Activated CD4-positive, CD25-positive, alpha-beta regulatory T cell (primary cell): ENCODE results near the gene CNPY1.

Experiments
- DNase-seq, 4 experiments: peaks; one replicate each; lab custom pipeline; 2025; lab: John Stamatoyannopoulos, UW

The CNPY1 gene

DNA sequence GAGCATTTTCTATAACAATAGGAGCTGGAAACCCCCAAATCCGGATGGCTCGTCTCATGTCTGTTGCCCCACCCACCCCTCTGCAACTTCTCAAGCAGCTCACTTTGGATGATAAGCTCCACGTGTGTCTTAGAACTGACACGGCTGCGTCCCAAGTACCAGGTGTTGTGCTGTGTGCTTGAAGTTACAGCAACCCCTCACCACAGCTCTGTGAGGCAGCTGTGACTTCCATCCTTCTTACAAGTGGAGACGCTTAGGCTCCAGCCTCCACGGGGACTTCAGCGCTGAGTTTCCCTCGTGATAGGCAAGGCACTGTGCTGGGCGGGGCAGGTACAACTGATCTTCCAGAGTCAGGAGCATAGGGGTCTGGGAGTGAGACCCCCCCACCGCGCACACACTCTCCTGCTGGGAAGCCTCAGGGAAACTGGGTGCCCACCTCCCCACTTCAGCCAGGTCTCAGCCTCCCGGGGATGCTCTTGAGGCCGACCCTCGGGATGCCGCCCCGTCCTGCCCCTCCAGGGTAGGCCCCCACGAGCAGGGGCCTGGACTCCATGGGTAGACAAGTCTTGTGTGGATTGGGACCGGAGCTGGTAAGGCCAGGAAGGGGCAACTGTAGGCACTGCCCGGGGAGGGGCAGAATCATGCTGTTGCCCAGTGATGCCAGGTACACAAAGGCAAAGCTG, 57.1 kb downstream of the CNPY1 start:
- DNase-seq: no peak

DNA sequence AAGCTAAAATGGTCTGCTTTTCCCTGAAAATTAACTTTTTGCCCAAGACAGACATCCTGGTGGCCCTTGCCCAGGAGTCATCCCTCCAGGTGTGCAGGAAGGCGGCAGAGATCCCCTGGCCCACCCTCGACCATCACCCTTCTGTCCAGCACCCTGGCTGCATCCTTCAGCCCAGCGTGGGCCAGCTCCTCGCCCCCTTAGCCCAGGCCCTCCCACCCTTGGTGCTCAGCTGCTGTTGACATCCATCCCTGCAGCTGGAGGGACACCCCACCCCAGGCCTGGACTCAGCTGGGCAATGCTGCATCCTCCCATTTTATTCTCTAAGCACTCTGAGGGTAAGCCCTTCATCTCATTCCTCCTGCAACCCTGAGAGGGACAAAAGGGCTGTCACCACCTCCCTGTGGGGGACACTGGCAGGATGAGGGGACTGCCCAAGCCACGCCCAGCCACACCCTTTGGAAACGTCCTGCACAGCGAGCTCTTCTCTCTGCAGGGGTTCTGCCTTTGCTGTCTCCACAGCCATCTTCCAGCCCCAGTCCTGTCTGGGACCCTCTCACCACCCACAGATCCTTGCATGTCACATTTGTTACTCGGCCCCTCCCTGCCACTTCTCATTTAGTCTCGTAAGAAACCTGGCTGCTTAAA, 57.8 kb downstream of the CNPY1 start:
- no peak for DNase-seq

DNA sequence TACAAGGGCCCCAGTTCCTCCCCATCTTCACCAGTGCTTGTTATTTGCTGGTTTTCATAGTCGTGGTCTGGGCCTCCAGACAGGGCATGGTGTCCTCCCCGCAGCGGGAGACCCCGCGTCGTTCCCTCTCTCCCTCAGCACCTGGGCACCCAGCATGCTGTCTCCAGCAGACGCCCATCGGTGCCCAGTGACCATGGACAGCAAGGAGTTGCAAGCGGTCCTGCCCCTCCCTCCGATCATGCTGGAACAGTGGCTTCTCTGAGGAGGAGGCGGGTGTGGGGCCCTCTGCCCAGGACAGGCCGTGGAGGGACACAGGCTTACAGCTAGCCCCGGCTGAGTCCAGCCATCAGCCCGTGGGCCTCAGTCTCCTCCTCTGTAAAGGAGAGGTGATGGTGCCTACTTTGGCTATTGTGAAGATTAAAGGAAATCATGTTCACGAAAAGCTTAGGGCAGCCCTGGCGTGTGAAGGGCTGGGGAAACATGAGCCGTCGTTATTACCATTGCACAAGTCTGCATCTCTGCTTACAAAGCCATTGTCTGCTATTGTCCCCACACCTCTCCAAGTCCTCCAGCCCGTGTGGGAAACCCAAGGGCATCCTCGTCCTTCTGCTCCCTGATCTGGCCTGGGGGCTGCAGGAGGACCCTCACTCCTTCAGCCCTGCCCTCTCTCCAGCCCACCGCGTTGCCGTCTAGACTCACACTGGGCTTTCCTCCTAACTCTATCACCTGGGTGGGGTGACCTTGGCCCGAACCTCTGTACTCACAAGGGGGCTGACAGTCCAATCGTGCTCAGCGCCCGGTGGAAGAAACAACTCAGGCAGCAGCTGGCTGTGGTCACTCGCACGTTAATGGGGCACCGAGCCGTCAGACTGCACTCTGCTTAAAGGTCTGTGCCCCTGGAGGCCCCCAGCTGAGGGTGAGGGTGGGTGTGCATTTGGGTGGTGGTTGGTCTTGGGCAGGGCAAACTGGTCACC, 58.6 kb downstream of the CNPY1 start:
- DNase-seq: no peak

DNA sequence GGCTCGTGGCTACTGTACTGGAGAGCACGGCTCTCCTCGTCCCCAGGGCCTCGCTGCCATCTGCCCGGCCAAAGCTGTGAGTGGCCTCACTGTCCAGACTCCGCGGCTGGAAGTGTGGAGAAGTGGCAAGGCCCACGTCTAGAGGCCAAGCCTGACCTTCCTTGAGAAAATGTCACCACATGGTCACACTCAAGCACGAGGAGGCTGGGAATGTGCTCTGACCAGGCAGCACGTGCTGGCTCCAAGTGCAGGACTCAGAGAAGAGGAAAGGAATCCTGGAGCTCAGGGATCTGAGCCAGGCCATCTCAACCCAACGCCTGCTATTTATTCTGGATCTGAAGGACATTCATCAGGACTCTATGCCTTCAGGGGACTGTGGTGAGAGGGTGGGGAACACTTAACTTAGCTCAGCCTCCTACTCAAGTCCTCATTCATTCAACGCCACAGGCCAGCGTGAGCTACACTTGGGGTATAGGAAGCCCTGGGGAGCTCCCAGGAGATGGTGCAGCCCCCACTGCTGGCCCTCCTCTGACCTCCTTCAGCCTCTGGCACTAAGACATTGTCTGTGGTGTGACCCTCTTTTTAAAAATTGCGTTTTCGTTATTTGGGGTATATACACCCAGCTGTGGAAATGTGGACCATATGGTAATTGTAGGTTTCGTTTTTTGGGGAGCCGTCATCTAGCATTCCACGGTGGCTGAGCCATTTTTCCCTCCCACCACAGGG, 59.4 kb downstream of the CNPY1 start:
- DNase-seq: no peak

DNA sequence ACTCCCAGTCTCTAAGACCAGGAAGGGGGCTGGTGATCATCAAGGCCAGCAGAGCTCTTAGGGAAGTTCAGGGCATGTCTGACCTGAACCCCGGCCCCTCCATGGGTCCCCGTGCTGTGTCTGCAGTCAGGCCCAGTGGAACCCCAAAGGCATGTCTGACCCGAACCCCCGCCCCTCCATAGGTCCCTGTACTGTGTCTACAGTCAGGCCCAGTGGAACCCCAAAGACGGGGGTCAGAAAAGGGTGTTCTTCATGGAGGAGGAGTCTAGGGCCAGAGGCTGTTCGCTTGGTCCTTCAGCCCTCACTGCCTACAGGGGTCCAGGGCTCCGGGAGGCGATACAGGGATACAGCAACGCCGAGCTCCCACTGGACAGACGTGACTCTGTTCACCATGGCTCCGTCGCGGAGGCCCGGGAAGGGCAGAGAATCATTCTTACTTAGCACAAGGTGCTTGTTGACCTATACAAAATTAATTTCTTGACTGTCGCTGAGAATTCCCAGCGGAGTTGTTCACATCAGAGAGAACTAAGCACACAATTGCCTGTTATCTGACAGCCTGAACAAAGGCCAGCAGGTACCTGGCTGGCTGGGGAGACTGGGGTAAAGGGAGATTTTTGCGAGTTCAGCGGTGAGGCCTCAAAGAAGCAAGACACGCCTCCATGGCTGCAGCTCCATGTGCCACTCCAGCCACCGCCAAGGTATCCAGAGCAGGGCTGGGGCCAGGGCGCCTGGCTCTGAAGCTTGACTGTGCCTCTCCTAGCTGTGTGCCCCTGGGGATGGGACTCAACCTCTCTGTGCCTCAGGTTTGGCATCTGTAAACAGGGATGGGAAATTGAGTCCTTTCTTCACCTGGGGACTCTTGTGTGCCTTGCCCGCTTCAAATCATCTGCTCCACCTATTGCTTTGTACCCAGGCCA, 61.6 kb downstream of the CNPY1 start:
- no peak for DNase-seq

DNA sequence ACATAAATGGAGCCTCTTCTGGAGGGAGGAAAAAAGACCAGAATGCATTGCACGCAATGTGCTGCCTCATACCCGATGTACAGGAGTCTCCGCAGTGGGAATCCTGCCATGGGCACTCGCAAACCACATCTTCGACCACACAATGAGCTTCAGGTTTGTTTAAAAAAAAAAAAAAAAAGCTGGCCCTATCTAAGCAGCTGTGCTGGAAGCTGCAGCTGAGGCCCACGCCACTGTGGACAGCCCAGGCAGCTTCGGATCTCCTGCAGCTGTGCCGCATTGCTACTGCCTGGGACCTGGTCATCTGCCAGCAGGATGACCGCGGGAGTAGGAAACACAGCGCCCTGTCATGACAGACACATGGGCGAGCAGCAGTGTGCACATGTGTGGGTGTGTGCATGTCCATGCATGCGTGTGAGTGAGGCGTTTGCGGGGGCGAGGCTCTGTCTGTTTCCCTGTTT, 62.5 kb downstream of the CNPY1 start:
- DNase-seq: no peak

DNA sequence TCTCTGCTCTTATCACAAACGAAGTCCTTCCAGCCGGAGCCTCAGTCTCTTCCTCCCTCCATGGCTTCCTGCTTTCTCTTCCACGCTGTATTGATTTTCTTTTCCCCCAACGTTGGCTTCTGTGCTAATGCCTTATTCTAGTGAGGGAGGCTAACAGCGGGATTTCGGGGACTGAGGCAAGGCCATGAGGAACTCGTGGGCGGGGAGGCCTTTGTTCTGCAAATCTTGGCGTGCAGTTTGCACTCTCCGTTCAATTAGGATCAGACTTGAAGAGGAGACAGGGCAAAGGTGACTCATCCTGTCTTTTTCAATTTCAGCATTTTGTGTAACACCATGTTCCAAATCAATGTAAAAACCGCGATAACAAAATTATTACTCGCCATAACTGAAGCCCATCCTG, 63.1 kb downstream of the CNPY1 start:
- DNase-seq: no peak

DNA sequence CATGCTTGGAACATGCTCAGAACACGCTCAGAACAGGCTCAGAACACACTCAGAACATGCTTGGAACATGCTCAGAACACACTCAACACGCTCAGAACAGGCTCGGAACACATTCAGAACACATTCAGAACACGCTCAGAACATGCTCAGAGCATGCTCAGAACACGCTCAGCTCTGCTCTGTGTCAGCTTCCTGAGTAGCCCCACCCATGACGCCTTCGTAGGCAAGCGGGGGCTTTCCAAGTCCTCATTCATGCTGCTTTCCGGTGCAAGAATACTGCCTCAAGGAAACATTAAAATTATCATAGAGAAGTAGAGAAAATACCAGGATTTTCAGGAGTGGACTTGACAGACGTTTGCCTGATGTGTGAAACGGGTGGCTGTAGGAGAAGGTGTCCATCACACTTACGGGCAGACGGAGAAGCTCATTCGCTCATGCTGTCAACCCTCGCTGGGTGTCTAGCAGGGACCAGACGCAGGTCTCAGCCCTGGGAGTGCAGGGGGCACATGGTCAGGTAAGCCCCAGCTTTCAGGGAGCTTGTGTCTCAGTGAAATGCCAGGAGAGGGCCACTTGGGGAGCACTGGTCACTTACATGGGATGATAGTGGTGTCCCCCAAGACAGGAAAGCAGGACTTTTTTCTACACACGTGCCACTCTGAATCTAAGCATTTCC, 63.7 kb downstream of the CNPY1 start:
- DNase-seq: no peak

DNA sequence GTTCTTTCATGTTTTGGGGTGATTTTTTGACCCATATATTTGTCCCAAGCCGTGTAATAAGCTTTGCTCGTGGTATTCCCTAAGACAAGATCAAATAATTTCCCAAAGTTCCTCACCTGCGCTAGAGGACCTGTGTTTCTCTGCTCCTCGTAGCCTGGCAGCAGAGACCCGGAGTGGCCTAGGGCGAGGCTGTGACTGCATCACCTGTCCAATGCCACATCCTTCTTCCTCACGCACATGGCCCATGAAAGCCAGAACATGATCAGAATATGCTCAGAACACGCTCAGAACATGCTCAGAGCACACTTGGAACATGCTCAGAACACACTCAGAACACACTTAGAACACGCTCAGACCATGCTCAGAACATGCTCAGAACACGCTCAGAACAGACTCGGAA, 64.6 kb downstream of the CNPY1 start:
- DNase-seq: no peak

DNA sequence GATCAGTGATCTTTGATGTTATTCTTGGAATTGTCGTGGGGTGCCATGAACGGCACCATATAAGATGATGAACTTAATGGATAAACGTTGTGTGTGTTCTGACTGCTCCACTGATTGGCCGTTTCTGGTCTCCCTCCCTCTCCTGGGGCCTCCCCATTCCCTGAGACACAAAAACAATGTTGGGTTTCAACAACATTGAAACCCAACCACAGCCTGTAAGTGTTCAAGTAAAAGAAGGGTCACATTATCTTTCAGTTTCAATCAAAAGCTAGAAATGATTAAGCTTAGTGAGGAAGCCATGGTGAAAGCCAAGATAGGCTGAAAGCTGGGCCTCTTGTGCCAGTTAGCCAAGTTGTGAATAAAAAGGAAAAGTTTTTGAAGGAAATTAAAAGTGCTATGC, 68.9 kb downstream of the CNPY1 start:
- no peak for DNase-seq

DNA sequence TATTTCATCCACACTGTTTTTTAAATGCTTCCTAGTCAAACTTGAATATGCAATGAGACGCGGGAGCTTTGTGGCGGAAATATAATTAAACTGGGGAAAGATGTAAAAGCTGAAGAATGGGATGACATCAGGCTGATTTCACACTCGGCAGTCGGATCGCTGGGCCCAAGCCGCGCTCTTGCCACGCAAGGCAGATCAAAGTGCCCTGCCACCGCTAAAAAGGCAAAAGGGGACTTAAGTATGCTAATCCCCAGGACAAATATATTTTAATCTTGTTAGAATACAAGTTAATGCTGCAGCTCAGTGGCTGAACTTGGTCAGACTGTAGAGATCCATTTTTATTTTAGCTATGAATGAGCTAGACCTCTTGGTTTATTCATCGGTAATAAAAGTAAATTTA, 74.6 kb downstream of the CNPY1 start:
- no peak for DNase-seq

DNA sequence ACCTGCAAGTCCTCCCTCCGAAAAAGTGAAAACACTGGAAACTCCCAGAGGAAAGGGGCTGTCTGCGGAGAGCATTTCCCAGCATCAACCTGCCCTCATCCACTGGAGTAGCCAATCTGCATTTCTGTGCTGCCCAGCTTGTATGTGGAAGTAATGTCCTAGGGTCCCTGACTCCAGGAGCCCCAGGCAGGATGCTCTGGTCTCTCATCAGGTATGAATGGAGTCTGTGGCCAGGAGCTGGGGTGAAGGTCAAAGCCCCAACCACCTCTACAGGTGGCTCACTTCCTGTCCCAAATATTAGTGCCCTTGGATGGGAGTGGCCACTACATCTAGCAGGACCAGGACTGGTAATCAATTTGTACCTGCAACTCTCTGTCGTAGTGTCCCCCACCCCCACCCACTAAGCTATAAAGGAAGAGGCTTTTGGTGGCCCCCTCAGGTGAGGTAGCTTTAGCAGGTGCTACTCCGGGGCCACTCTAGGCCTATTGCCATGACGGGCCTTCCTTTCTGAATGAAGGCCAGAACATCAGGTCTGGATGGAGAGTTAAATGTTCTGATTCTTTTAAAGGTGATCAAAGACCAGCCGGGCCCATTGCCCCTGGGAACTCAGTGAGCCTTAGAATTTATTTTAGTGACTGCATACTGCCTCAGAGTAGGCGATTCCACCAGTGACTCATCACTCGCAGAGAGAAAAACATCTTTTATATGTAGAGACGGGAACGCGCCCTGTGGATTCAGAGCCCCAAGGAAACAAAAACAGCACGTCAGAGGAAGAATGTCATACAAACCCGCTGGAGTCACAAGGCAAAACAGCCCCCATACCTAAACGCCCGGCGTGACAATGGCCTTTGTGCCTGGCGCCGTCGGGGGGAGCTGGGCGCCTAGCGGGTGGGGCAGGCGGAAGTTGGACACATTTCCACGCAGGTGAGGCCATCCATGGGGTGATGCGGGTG, 75.4 kb downstream of the CNPY1 start:
- DNase-seq: no peak

DNA sequence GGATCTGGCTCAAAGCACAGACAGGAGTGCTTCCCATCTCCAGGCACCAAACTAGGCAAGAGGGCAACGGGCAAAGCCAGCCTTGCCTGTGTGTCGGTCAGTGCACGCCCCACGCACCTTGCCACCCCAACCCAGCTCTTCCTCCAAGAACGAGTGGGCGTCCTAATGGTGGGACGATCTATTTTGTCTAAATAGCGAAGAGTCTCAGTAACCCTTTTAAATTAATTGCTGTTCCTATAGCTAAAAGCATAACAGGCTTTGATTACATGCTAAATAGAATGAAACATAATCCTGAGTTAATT, 76.2 kb downstream of the CNPY1 start:
- DNase-seq: no peak

DNA sequence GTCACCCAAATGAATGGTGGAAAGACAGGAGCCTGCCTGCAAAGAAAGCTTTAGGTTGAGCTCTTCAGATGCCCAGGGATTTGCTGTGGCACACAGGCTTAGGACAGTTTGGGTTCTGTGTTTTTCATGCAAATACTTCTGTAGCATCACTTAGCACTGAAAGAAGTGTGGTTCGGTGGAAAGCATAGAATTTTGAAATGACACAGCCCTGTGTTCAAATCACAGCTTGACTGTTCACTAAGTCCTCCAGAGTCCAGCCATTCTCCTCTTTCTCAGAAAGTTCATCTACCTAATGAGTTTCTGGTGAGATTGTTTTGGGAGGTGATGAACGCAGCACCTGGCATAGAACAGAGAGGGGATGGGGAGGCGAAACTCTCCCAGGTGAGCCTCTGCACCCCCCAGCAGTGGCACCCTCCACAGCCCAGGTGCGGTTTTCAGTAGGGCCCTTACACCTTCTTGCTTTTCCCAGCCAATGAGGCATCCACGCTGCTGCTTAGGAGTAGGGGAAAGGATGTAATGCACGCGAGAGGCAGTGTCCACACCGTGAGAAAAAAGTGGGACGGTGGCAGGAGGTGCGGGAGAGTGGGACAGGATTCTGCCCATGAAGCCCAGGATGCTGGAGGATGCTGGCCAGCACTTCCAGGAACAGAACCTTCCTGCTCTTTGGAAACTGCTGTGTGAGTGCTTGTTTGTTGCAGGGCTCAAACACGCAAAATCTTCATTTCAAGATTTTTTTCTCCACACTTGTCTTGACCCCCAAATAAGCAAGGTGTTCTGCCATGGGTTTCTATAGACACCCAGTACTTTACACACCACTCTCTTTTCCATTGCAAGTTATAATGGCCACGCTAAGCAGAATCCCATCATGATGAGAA, 76.8 kb downstream of the CNPY1 start:
- no peak for DNase-seq

DNA sequence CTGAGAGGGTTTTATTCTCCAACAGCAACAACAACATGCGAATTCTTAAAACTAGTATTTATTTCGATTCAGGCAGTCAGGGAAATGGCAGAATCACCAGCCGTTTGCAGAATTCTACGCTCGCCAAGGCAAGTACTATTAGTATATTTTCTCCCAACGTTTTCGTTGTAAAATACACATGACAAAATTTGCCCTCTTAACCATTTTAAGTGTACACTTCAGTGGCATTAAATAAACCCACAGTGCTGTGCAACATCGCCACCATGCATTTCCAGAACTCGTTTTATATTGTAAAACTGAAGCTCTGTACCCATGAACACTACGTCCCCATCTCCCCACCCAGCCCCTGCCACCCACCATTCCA, 77.6 kb downstream of the CNPY1 start:
- no peak for DNase-seq

DNA sequence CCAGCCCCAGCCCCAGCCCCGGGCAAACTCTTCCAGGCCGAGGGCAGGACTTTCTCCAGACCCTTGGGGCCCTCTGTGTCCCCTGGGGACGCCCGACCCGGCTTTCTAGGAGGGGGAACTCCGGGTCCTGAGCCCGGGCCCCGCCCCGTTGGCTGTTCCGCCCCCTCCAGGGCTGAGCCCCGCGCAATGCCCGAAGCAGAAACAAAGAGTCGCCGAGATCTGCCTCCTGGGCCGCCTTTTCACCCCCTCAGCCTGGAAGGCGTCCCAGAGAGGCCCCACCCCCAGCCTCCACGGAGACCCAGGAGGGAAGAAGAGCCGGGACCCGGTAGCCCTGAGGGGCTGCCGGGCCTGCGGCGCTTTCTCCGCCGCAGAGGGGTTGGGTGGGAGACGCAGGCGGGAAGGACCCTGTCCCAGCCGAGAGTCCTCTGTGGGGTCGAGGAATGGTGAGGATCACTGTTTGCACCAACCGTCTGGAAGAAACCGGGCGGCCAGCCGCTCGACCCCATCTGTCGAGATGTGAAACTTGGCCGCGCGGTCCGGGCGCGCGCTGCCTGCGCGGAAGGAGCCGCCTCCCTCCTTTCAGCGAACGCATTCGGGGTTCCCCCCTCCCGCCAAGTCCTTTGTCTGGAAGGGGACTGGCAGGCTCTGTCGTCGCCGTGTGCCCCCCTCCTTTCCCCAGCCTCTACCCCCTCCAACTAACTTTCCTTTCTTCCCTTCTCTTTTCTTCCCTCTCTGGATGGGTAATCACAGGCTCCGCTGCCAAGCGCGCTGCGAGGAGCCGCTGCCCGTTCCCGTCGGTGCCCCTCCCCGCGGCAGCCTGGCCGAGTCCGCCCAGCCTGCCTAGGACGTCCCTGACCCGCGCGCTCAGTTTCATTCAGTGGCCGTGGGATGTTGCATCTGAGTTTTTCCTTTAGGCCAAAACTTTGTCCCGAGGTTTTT, 78.2 kb downstream of the CNPY1 start:
- DNase-seq: no peak
